SK-N-SH (cell line): ENCODE data around the gene AHR. TPM values are rescaled to one million over a fixed set of nuclear protein-coding genes. Genes with fewer than 3 reads are reported as not detected.

Source experiments
- CTCF ChIA-PET: fragments of 300-600, 350-600 bp; formaldehyde crosslinking; extraction: SDS; loops from one replicate; lab custom pipeline; 2021; lab: Yijun Ruan, JAX
- POLR2A ChIA-PET: fragments of 350-600 bp; sonication (Branson Sonifier 250); formaldehyde crosslinking; extraction: SDS; loops from one replicate; lab custom pipeline; 2020; ENCODE audit warnings: antibody characterized with exemption, inconsistent platforms; lab: Yijun Ruan, JAX
- DNase-seq: peaks from one replicate; pipeline ENCODE4 v3.0.0; 2012
- H2AFZ ChIP-seq: fragments of 200-600 bp; sonication (generic); 2 replicates; pipeline ENCODE4 v1.8.1; 2016; ENCODE audit warnings: antibody characterized with exemption, mild to moderate bottlenecking, low read depth
- H3F3A ChIP-seq: fragments of 200-600 bp; sonication (generic); replicated peaks from 2 replicates; pipeline ENCODE3; 2016; ENCODE audit warnings: antibody characterized with exemption, mild to moderate bottlenecking; ENCODE audit not compliant: insufficient read depth
- H3K27ac ChIP-seq, 2 experiments: fragments of 200-500 bp in 1 of 2; fragments of 200-600 bp in 1 of 2; sonication (Bioruptor generic) in 1 of 2; sonication (generic), shearing (Covaris generic) in 1 of 2; 2 replicates each; pipeline versions ENCODE4 v1.5.1 to v1.6.1; 2014 to 2016; ENCODE audit warnings: low read depth in 2 of 2, inconsistent platforms in 1 of 2, low read length in 1 of 2, mild to moderate bottlenecking in 1 of 2, mixed read lengths in 1 of 2
- H3K27me3 ChIP-seq: fragments of 200-600 bp; sonication (generic), shearing (Covaris generic); 2 replicates; pipeline ENCODE4 v1.6.1; 2016; ENCODE audit warnings: mixed run types; ENCODE audit not compliant: insufficient read depth
- H3K36me3 ChIP-seq, 2 experiments: fragments of 200-500 bp in 1 of 2; fragments of 200-600 bp in 1 of 2; sonication (Bioruptor generic) in 1 of 2; sonication (generic) in 1 of 2; replicated peaks in 1 of 2; 2 replicates each; pipeline versions ENCODE3 to v1.5.1; 2014 to 2016; ENCODE audit warnings: low read length in 1 of 2, mild to moderate bottlenecking in 1 of 2; ENCODE audit not compliant: insufficient read depth in 2 of 2, control insufficient read depth in 1 of 2
- H3K4me1 ChIP-seq, 2 experiments: fragments of 200-500 bp in 1 of 2; fragments of 200-600 bp in 1 of 2; sonication (Bioruptor generic) in 1 of 2; sonication (generic), shearing (Covaris generic) in 1 of 2; 2 replicates each; pipeline versions ENCODE4 v1.5.1 to v1.6.1; 2014 to 2016; ENCODE audit warnings: low read depth in 1 of 2, low read length in 1 of 2, mixed run types in 1 of 2; ENCODE audit not compliant: insufficient read depth in 2 of 2, control insufficient read depth in 1 of 2
- H3K4me2 ChIP-seq: fragments of 200-600 bp; sonication (generic), shearing (Covaris generic); 2 replicates; pipeline ENCODE4 v1.6.1; 2017; ENCODE audit warnings: mixed run types
- H3K4me3 ChIP-seq, 2 experiments: fragments of 200-500 bp in 1 of 2; fragments of 200-600 bp in 1 of 2; sonication (Bioruptor generic) in 1 of 2; sonication (generic), shearing (Covaris generic) in 1 of 2; 2 replicates each; pipeline versions ENCODE4 v1.5.1 to v1.8.1; 2014 to 2016; ENCODE audit warnings: low read depth in 2 of 2, inconsistent platforms in 1 of 2, low read length in 1 of 2, mild to moderate bottlenecking in 1 of 2, mixed read lengths in 1 of 2, moderate library complexity in 1 of 2
- H3K79me2 ChIP-seq: fragments of 200-600 bp; sonication (generic); 2 replicates; pipeline ENCODE4 v1.8.1; 2017; ENCODE audit warnings: mild to moderate bottlenecking; ENCODE audit not compliant: insufficient read depth
- H3K9ac ChIP-seq: fragments of 200-600 bp; sonication (generic); 2 replicates; pipeline ENCODE4 v1.6.1; 2017; ENCODE audit warnings: mixed run types
- H3K9me2 ChIP-seq: fragments of 200-600 bp; sonication (generic); 2 replicates; pipeline ENCODE4 v1.6.1; 2017; ENCODE audit warnings: mixed run types
- H3K9me3 ChIP-seq: fragments of 200-600 bp; sonication (generic); 2 replicates; pipeline ENCODE4 v1.6.1; 2017; ENCODE audit warnings: mixed run types, mild to moderate bottlenecking, moderate library complexity
- H4K20me1 ChIP-seq: fragments of 200-600 bp; sonication (generic); 2 replicates; pipeline ENCODE4 v1.6.1; 2017; ENCODE audit warnings: mild to moderate bottlenecking, mixed run types; ENCODE audit not compliant: insufficient read depth
- CTCF ChIP-seq: fragments of 200-600 bp; sonication (generic); IDR thresholded peaks from 2 replicates; pipeline ENCODE4 v1.6.1; 2017; ENCODE audit warnings: antibody characterized with exemption, mild to moderate bottlenecking, moderate library complexity
- FOXJ3 ChIP-seq: sonication (generic); formaldehyde crosslinking; IDR thresholded peaks from 2 replicates; pipeline ENCODE4 v1.5.1; 2020; ENCODE audit warnings: mild to moderate bottlenecking, missing genetic modification reagents
- GABPA ChIP-seq: IDR thresholded peaks from 2 replicates; pipeline ENCODE4 v1.4.0; 2012; ENCODE audit warnings: low read depth, mild to moderate bottlenecking
- MEF2A ChIP-seq: IDR thresholded peaks from 2 replicates; pipeline ENCODE4 v1.4.0; 2012; ENCODE audit warnings: low read depth, borderline replicate concordance
- PBX3 ChIP-seq: IDR thresholded peaks from 2 replicates; pipeline ENCODE4; 2012
- POLR2AphosphoS5 ChIP-seq: IDR thresholded peaks from 2 replicates; pipeline ENCODE4 v1.6.1; 2012; ENCODE audit warnings: low read depth, low read length
- RAD21 ChIP-seq: IDR thresholded peaks from 2 replicates; pipeline ENCODE4 v1.6.1; 2012; ENCODE audit warnings: mild to moderate bottlenecking, low read length
- RCOR1 ChIP-seq: fragments of 150-350 bp; IDR thresholded peaks from 2 replicates; pipeline ENCODE4 v1.6.1; 2017; ENCODE audit warnings: antibody characterized with exemption, low read length
- RXRA ChIP-seq: IDR thresholded peaks from 2 replicates; pipeline ENCODE4 v1.4.0; 2012; ENCODE audit warnings: low read depth, mild to moderate bottlenecking, borderline replicate concordance
- SIN3A ChIP-seq: IDR thresholded peaks from 2 replicates; pipeline ENCODE4 v1.6.1; 2012; ENCODE audit warnings: low read depth, mild to moderate bottlenecking, low read length, moderate library complexity, borderline replicate concordance
- TAF1 ChIP-seq: IDR thresholded peaks from 2 replicates; pipeline ENCODE4 v1.6.1; 2012; ENCODE audit warnings: low read depth, mild to moderate bottlenecking, low read length, moderate library complexity, borderline replicate concordance
- TCF12 ChIP-seq: IDR thresholded peaks from 2 replicates; pipeline ENCODE4 v1.4.0; 2012
- ZBTB33 ChIP-seq: IDR thresholded peaks from 2 replicates; pipeline ENCODE4 v1.4.0; 2012; ENCODE audit warnings: low read depth, borderline replicate concordance
- WGBS: methylation state at CpG from one replicate; pipeline ENCODE4 v1.1.6; 2017; ENCODE audit warnings: low lambda C conversion rate; 5-methylcytosine and 5-hydroxymethylcytosine counted together
- polyA plus RNA-seq, 3 experiments: library from polyadenylated mRNA; depleted of rRNA; stranded (reverse); fragments of >200 nt; gene quantifications; 2 replicates each; pipeline ENCODE4 v1.2.3, GENCODE V29; 2012

AHR gene
- polyA plus RNA-seq, 1 of the 3 experiments (the other 2 are of a cell fraction), result not detected

- no peak for TF ChIP-seq FOXJ3 (CRISPR knock-in tag)
- TF ChIP-seq, all 33 proteins: peak for 0
Measured at GRCh38 chr7:17253885-17254284, 44.6 kb upstream of the AHR start (continued).

- CTCF ChIA-PET, result no interaction called here
- no peak overlapping the region for H3K4me2 ChIP-seq
- POLR2A ChIA-PET, result no interaction called here
- H3K27ac ChIP-seq, result no peak overlapping the region
- no peak for DNase-seq
- TF ChIP-seq CTCF (no peak), PBX3 (no peak), TCF12 (no peak)
- no peaks in the 10 kb centered on the region for H3K9me3 ChIP-seq
- no peaks in the 10 kb centered on the region for H3F3A ChIP-seq
- H3K27me3 ChIP-seq, result no peaks in the 10 kb centered on the region; the same call in 1 of the 2 replicates
- WGBS, result 5% methylated on average over 1 of the region's 1 CpG
- no peaks in the 10 kb centered on the region for H3K36me3 ChIP-seq
- no peaks in the 10 kb centered on the region for H4K20me1 ChIP-seq
- no peaks in the 10 kb centered on the region for H3K9me2 ChIP-seq
- no peak overlapping the region for H3K9ac ChIP-seq
- no peak overlapping the region for H2AFZ ChIP-seq
- no peaks in the 10 kb centered on the region for H3K4me1 ChIP-seq
- no peaks in the 10 kb centered on the region for H3K79me2 ChIP-seq
- H3K4me3 ChIP-seq, result no peak overlapping the region
Measured at GRCh38 chr7:17255926-17256325, 42.5 kb upstream of the AHR start.

GRCh38 chr7:17256375-17256774 is 42.1 kb upstream of the AHR start:
- no peaks in the 10 kb centered on the region for H3K79me2 ChIP-seq
- TF ChIP-seq RCOR1 (no peak), TCF12 (no peak), TAF1 (no peak), POLR2AphosphoS5 (no peak), MEF2A (no peak), RAD21 (no peak), ZBTB33 (no peak), CTCF (no peak), SIN3A (no peak), GABPA (no peak), RXRA (no peak)
- TF ChIP-seq, all 33 proteins: peak for 0
- Histone ChIP-seq H3K9ac (no peak overlapping the region), H3K4me2 (no peak overlapping the region), H2AFZ (no peak overlapping the region), H3K9me2 (no peaks in the 10 kb centered on the region), H3F3A (no peaks in the 10 kb centered on the region), H4K20me1 (no peaks in the 10 kb centered on the region), H3K27ac (no peak overlapping the region), H3K4me3 (no peak overlapping the region), H3K27me3 (no peaks in the 10 kb centered on the region; the same call in 1 of the 2 replicates), H3K36me3 (no peaks in the 10 kb centered on the region), H3K9me3 (no peaks in the 10 kb centered on the region), H3K4me1 (no peaks in the 10 kb centered on the region)
- ChIA-PET POLR2A (no interaction called here), CTCF (no interaction called here)
- WGBS, result 5% methylated on average over 2 of the region's 2 CpGs
- no peak for DNase-seq
